GM19438 (cell line): ENCODE results near the gene PSMB7.

Experiments used
- ATAC-seq: cut with Tn5 transposase; IDR thresholded peaks from one replicate; pipeline ENCODE4 v1.9.1; 2021; ENCODE audit warnings: low read depth; ENCODE audit not compliant: unreplicated experiment

PSMB7 gene

GRCh38 chr9:124386201-124386600, 29.0 kb downstream of the PSMB7 start:
- ATAC-seq, result no peak

- ATAC-seq, result no peak
Measured at GRCh38 chr9:124385623-124386022, 29.6 kb downstream of the PSMB7 start.

- no peak for ATAC-seq
Measured at GRCh38 chr9:124384846-124385245, 30.4 kb downstream of the PSMB7 start.

GRCh38 chr9:124384210-124384609, 31.0 kb downstream of the PSMB7 start:
- ATAC-seq, result no peak

- ATAC-seq, result no peak
Measured at GRCh38 chr9:124381170-124381945, 33.9 kb downstream of the PSMB7 start.

GRCh38 chr9:124377551-124378406, 37.5 kb downstream of the PSMB7 start:
- no peak for ATAC-seq

- ATAC-seq, result no peak
Measured at GRCh38 chr9:124376329-124376728, 38.9 kb downstream of the PSMB7 start.

GRCh38 chr9:124375726-124376125, 39.5 kb downstream of the PSMB7 start:
- ATAC-seq, result no peak

GRCh38 chr9:124373851-124374250, 41.4 kb downstream of the PSMB7 start:
- ATAC-seq, result no peak

- no peak for ATAC-seq
Measured at GRCh38 chr9:124373386-124373785, 41.9 kb downstream of the PSMB7 start.

- ATAC-seq, result no peak
Measured at GRCh38 chr9:124372038-124372437, 43.2 kb downstream of the PSMB7 start.

GRCh38 chr9:124370896-124371582, 44.2 kb downstream of the PSMB7 start:
- ATAC-seq, result no peak

- ATAC-seq, result no peak
Measured at GRCh38 chr9:124369231-124369797, 45.9 kb downstream of the PSMB7 start.

- ATAC-seq, result no peak
Measured at GRCh38 chr9:124368692-124369091, 46.5 kb downstream of the PSMB7 start.

GRCh38 chr9:124366476-124367220, 48.6 kb downstream of the PSMB7 start:
- no peak for ATAC-seq

- no peak for ATAC-seq
Measured at GRCh38 chr9:124365036-124365435, 50.2 kb downstream of the PSMB7 start.

- no peak for ATAC-seq
Measured at GRCh38 chr9:124364141-124364540, 51.1 kb downstream of the PSMB7 start.

GRCh38 chr9:124363326-124364096, 51.7 kb downstream of the PSMB7 start:
- no peak for ATAC-seq

- ATAC-seq, result no peak
Measured at GRCh38 chr9:124361128-124361527, 54.1 kb downstream of the PSMB7 start.
